ENCODE results near the gene KRTAP4-5.
"Not testable (repeated sequence)": the region's sequence is repeated elsewhere in the genome, so short reads cannot be mapped to it uniquely, and the experiment has no call there.

- not testable (repeated sequence) for TF ChIP-seq CTCF (conservative IDR thresholded peaks at IDR 0.05; ENCODE audit: low read depth in 2 of 2); POLR2AphosphoS5 (IDR thresholded peaks at IDR 0.05; ENCODE audit: low read depth); REST (IDR thresholded peaks at IDR 0.05; ENCODE audit: unreplicated experiment); EZH2 (IDR thresholded peaks at IDR 0.05; ENCODE audit: low read depth, unreplicated experiment); EZH2phosphoT487 (IDR thresholded peaks at IDR 0.05; ENCODE audit: unreplicated experiment); ZNF331 (CRISPR knock-in tag; IDR thresholded peaks at IDR 0.05; ENCODE audit: low read depth); CREB1 (CRISPR knock-in tag; IDR thresholded peaks at IDR 0.05; ENCODE audit: low read depth); ETS1 (IDR thresholded peaks at IDR 0.05); ZNF114 (CRISPR knock-in tag; IDR thresholded peaks at IDR 0.05)
Observed at GRCh38 chr17:41108728-41109386, 40.8 kb downstream of the KRTAP4-5 start.
